ENCODE data around the gene ST3GAL5. TPM values are rescaled to one million over a fixed set of nuclear protein-coding genes. Genes with fewer than 3 reads are reported as not detected.

Gene ST3GAL5
- total and polyA plus RNA-seq, 2 donors (not counting 1 experiment from before 2014, with no cell fraction given), result 6.2 to 10.9 TPM

DNA sequence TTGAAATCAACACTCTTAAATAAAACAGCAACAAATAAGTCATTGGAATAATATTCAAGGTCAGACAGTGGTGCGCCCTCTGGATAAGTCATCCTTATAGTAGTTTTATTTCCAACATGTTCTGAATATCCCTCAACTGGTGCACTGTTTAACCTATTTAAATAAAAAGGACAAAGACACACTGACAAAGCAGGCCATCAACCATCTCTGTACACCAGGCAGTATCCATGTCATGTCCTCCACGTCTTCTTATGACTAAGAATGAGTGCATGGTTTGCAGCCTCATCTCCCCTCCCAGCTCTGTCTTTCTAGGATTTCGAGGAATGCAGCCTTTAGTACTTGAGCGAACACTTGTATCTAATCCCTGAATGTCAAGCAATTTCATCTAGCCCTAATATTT lies 42.4 kb downstream of the ST3GAL5 start:
- peaks cover 5% of the 10 kb centered on the region for H3K4me1 ChIP-seq (ENCODE audit: control insufficient read depth, extremely low read depth, insufficient read depth, low read length)
- no peak for TF ChIP-seq EZH2 (IDR thresholded peaks at IDR 0.05; ENCODE audit: low read length, missing control alignments)
- TF ChIP-seq, protein P1, sequence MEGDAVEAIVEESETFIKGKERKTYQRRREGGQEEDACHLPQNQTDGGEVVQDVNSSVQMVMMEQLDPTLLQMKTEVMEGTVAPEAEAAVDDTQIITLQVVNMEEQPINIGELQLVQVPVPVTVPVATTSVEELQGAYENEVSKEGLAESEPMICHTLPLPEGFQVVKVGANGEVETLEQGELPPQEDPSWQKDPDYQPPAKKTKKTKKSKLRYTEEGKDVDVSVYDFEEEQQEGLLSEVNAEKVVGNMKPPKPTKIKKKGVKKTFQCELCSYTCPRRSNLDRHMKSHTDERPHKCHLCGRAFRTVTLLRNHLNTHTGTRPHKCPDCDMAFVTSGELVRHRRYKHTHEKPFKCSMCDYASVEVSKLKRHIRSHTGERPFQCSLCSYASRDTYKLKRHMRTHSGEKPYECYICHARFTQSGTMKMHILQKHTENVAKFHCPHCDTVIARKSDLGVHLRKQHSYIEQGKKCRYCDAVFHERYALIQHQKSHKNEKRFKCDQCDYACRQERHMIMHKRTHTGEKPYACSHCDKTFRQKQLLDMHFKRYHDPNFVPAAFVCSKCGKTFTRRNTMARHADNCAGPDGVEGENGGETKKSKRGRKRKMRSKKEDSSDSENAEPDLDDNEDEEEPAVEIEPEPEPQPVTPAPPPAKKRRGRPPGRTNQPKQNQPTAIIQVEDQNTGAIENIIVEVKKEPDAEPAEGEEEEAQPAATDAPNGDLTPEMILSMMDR (conservative IDR thresholded peaks at IDR 0.05 in 1 of 2, IDR thresholded peaks at IDR 0.05 in 1 of 2; ENCODE audit: low read depth in 1 of 2, low read length in 2 of 2), result no peak
- peak; percentile 46 to 80 for DNase-seq (ENCODE audit: low read depth in 2 of 2)
- no peak overlapping the region for H3K4me3 ChIP-seq (replicated peaks in 1 of 4; ENCODE audit: control extremely low read depth in 1 of 4, insufficient read depth in 1 of 4, low read depth in 3 of 4, low read length in 4 of 4)
- H3K4me2 ChIP-seq (ENCODE audit: extremely low read depth, insufficient read depth, low read length), result no peak overlapping the region
- no peaks in the 10 kb centered on the region for H4K20me1 ChIP-seq (ENCODE audit: control insufficient read depth, extremely low read depth, insufficient read depth, low read length)
- H3K9ac ChIP-seq (ENCODE audit: insufficient read depth, low read length), result no peak overlapping the region
- no peaks in the 10 kb centered on the region for H3K36me3 ChIP-seq (ENCODE audit: control insufficient read depth, insufficient read depth, low read length)
- no peaks in the 10 kb centered on the region for H3K79me2 ChIP-seq (ENCODE audit: control insufficient read depth, insufficient read depth, low read length)
- H3K9me3 ChIP-seq (ENCODE audit: control insufficient read depth, insufficient read depth, low read depth, low read length), result no peaks in the 10 kb centered on the region
- H3K27ac ChIP-seq (ENCODE audit: insufficient read depth, low read length), result no peak overlapping the region
- no peaks in the 10 kb centered on the region for H3K27me3 ChIP-seq (ENCODE audit: control insufficient read depth, insufficient read depth, low read length)
- no peak overlapping the region for H2AFZ ChIP-seq (ENCODE audit: low read length)

DNA sequence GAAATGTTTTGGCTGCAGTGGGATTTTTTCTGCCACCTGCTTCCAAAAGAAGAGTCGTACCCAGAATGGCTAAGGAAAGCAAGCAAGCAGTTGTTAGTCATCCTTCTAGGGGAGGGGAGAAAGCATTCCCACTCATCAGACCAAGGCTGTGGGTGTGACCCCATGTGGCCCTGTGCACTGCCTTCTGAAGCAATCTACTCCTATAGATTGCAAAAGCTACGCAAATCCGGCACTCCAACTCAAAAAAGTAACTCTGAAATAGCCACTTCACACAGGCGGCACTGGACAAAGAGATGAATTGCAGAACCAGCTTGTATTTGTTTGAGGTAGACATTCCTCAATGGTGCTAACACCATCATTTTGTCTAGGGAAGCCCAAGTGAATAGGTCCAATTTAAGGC lies 44.3 kb downstream of the ST3GAL5 start:
- Histone ChIP-seq H3K9me3 (ENCODE audit: control insufficient read depth, insufficient read depth, low read depth, low read length) (no peaks in the 10 kb centered on the region), H3K27me3 (ENCODE audit: control insufficient read depth, insufficient read depth, low read length) (no peaks in the 10 kb centered on the region), H3K27ac (ENCODE audit: insufficient read depth, low read length) (no peak overlapping the region), H2AFZ (ENCODE audit: low read length) (no peak overlapping the region), H3K9ac (ENCODE audit: insufficient read depth, low read length) (no peak overlapping the region), H3K4me2 (ENCODE audit: extremely low read depth, insufficient read depth, low read length) (no peak overlapping the region), H3K79me2 (ENCODE audit: control insufficient read depth, insufficient read depth, low read length) (no peaks in the 10 kb centered on the region), H3K4me1 (ENCODE audit: control insufficient read depth, extremely low read depth, insufficient read depth, low read length) (peaks cover 5% of the 10 kb centered on the region), H3K36me3 (ENCODE audit: control insufficient read depth, insufficient read depth, low read length) (no peaks in the 10 kb centered on the region), H3K4me3 (replicated peaks in 1 of 4; ENCODE audit: control extremely low read depth in 1 of 4, insufficient read depth in 1 of 4, low read depth in 3 of 4, low read length in 4 of 4) (no peak overlapping the region), H4K20me1 (ENCODE audit: control insufficient read depth, extremely low read depth, insufficient read depth, low read length) (no peaks in the 10 kb centered on the region)
- peak; percentile 23 to 25 for DNase-seq (ENCODE audit: low read depth in 2 of 2)
- no peak for TF ChIP-seq EZH2 (IDR thresholded peaks at IDR 0.05; ENCODE audit: low read length, missing control alignments)
- TF ChIP-seq, protein P1 (conservative IDR thresholded peaks at IDR 0.05 in 1 of 2, IDR thresholded peaks at IDR 0.05 in 1 of 2; ENCODE audit: low read depth in 1 of 2, low read length in 2 of 2), result no peak

DNA sequence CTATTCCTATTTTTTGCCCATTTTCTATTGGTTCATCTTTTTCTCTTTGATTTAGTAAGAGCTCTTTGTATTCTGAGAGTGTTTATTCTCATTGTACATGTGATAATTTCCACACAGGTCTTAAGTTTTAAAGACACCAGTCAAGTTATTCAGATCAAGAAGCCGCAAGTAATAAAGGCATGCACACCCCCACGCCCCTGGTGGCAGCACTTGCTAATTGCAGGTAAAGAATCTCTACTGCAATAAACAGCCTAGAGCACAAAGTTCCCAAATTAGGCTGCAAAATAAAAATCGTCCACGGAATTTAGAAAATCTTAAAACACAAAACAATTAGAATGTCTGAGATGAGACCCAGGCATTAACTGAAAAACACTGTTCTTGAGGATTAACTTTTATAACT lies 45.2 kb downstream of the ST3GAL5 start:
- Histone ChIP-seq H2AFZ (ENCODE audit: low read length) (no peak overlapping the region), H3K4me2 (ENCODE audit: extremely low read depth, insufficient read depth, low read length) (no peak overlapping the region)
- TF ChIP-seq, protein P1 (conservative IDR thresholded peaks at IDR 0.05 in 1 of 2, IDR thresholded peaks at IDR 0.05 in 1 of 2; ENCODE audit: low read depth in 1 of 2, low read length in 2 of 2), result peak; percentile 37 to 62
- TF ChIP-seq EZH2 (IDR thresholded peaks at IDR 0.05; ENCODE audit: low read length, missing control alignments), result no peak

More for the DNA sequence above, 45.2 kb downstream of the ST3GAL5 start:
- H3K36me3 ChIP-seq (ENCODE audit: control insufficient read depth, insufficient read depth, low read length), result no peaks in the 10 kb centered on the region
- DNase-seq (ENCODE audit: low read depth in 2 of 2), result no peak
- no peaks in the 10 kb centered on the region for H3K9me3 ChIP-seq (ENCODE audit: control insufficient read depth, insufficient read depth, low read depth, low read length)
- H3K4me1 ChIP-seq (ENCODE audit: control insufficient read depth, extremely low read depth, insufficient read depth, low read length), result peaks cover 5% of the 10 kb centered on the region
- no peaks in the 10 kb centered on the region for H3K79me2 ChIP-seq (ENCODE audit: control insufficient read depth, insufficient read depth, low read length)
- H3K27me3 ChIP-seq (ENCODE audit: control insufficient read depth, insufficient read depth, low read length), result no peaks in the 10 kb centered on the region
- no peak overlapping the region for H3K9ac ChIP-seq (ENCODE audit: insufficient read depth, low read length)
- H3K4me3 ChIP-seq (replicated peaks in 1 of 4; ENCODE audit: control extremely low read depth in 1 of 4, insufficient read depth in 1 of 4, low read depth in 3 of 4, low read length in 4 of 4), result no peak overlapping the region
- H3K27ac ChIP-seq (ENCODE audit: insufficient read depth, low read length), result no peak overlapping the region
- no peaks in the 10 kb centered on the region for H4K20me1 ChIP-seq (ENCODE audit: control insufficient read depth, extremely low read depth, insufficient read depth, low read length)

Measured in fibroblast of lung (primary cell).